ENCODE results near the gene UGT2B10. TPM values are rescaled to one million over a fixed set of nuclear protein-coding genes. Genes with fewer than 3 reads are reported as not detected.

The UGT2B10 gene
- total RNA-seq, 1 experiment from 2014 or later = not detected

- H3K56ac ChIP-seq (ENCODE audit: insufficient read length, low read depth, low read length) = no peak overlapping the region
- H3K4ac ChIP-seq (ENCODE audit: low read depth, low read length) = no peak overlapping the region
- H4K8ac ChIP-seq (replicated peaks; ENCODE audit: insufficient read length, low read depth, low read length) = no peak overlapping the region
- no peak overlapping the region for H2BK15ac ChIP-seq (ENCODE audit: low read depth, low read length)
- WGBS (ENCODE audit: extremely low coverage, insufficient read length, low lambda C conversion rate) = no CpG with 5 or more reads among the region's 6 CpGs
- no peak overlapping the region for H3K27ac ChIP-seq (ENCODE audit: insufficient read length, low read depth, low read length)
- H3K23me2 ChIP-seq (ENCODE audit: insufficient read length, low read depth, low read length, poor library complexity, severe bottlenecking) = no peaks in the 10 kb centered on the region
- no peak overlapping the region for H3K14ac ChIP-seq (ENCODE audit: insufficient read depth, low read length)
- H3K4me2 ChIP-seq (ENCODE audit: insufficient read depth, insufficient read length, low read length) = no peak overlapping the region
- H3K79me2 ChIP-seq (ENCODE audit: insufficient read depth, low read length) = no peaks in the 10 kb centered on the region
- H3K4me1 ChIP-seq (ENCODE audit: insufficient read depth, low read length) = no peaks in the 10 kb centered on the region
- no peaks in the 10 kb centered on the region for H4K20me1 ChIP-seq (ENCODE audit: control insufficient read depth, insufficient read depth, insufficient read length)
- no peaks in the 10 kb centered on the region for H3K27me3 ChIP-seq (ENCODE audit: insufficient read depth, low read length)
- peaks cover 0 to 2% of the 10 kb centered on the region in 2 experiments; a peak in 1 of 4 replicates for H3K4me1 Mint-ChIP-seq
- H3K18ac ChIP-seq (ENCODE audit: insufficient read length, low read depth, low read length) = no peak overlapping the region
- no peaks in the 10 kb centered on the region for H3K79me1 ChIP-seq (ENCODE audit: insufficient read depth, low read depth, low read length, poor library complexity, severe bottlenecking)
- no peak overlapping the region for H2AFZ ChIP-seq (ENCODE audit: low read length)
- no peak overlapping the region for H3T11ph ChIP-seq (ENCODE audit: low read length)
- H4K5ac ChIP-seq (ENCODE audit: insufficient read length, low read depth, low read length) = no peak overlapping the region
- no peaks in the 10 kb centered on the region for H3K9me3 ChIP-seq (ENCODE audit: control insufficient read depth, low read depth, low read length)
- no peak overlapping the region for H2BK5ac ChIP-seq (ENCODE audit: insufficient read length, low read length)
- peaks cover 3 to 4% of the 10 kb centered on the region in 2 experiments; a peak in 3 of 5 replicates for H3K9me3 Mint-ChIP-seq
- H2BK12ac ChIP-seq (ENCODE audit: insufficient read length, low read depth, low read length) = no peak overlapping the region
- H4K91ac ChIP-seq (ENCODE audit: insufficient read length, low read depth, low read length) = no peak overlapping the region
- H3K36me3 Mint-ChIP-seq (ENCODE audit: insufficient read depth in 1 of 3, low read depth in 3 of 3) = peaks cover under 1 to 5% (median 2%) of the 10 kb centered on the region in 3 experiments; a peak in 5 of 7 replicates
- no peak overlapping the region for H3K23ac ChIP-seq (ENCODE audit: insufficient read length, low read depth, low read length)
- H2BK20ac ChIP-seq (ENCODE audit: low read depth, low read length, poor library complexity, severe bottlenecking) = no peak overlapping the region
- no peak overlapping the region for H3K9ac ChIP-seq (ENCODE audit: extremely low read depth, insufficient read length, low read length)
- DNase-seq = no peak
- no peak overlapping the region for H2AK5ac ChIP-seq (ENCODE audit: insufficient read length, low read length)
- no peaks in the 10 kb centered on the region for H3K27me3 Mint-ChIP-seq (ENCODE audit: low read depth)
- H3K27ac Mint-ChIP-seq = no peak overlapping the region
- no peak overlapping the region for H2BK120ac ChIP-seq (ENCODE audit: low read depth, low read length, poor library complexity, severe bottlenecking)
- H3K4me3 Mint-ChIP-seq = no peak overlapping the region
- no peak for TF ChIP-seq CTCF (conservative IDR thresholded peaks at IDR 0.05)
Observed at GRCh38 chr4:68864438-68865187, 48.8 kb downstream of the UGT2B10 start.

All from H9 (cell line).